Muscle layer of colon (tissue), 2 donors: ENCODE measurements around the gene SLC43A1.

Experiments used
- H3K27ac ChIP-seq: one replicate; pipeline ENCODE4 v1.7.0; 2013; ENCODE audit warnings: low read depth, mild to moderate bottlenecking, low read length, moderate library complexity
- H3K27me3 ChIP-seq, 2 donors: one replicate each; pipeline ENCODE4 v1.7.0; 2013; ENCODE audit warnings: low read length in 2 of 2, mild to moderate bottlenecking in 2 of 2; ENCODE audit not compliant: insufficient read depth in 2 of 2, control insufficient read depth in 1 of 2
- H3K36me3 ChIP-seq: one replicate; pipeline ENCODE4 v1.7.0; 2013; ENCODE audit warnings: mild to moderate bottlenecking, low read length; ENCODE audit not compliant: insufficient read depth
- H3K4me1 ChIP-seq: one replicate; pipeline ENCODE4 v1.7.0; 2013; ENCODE audit warnings: mild to moderate bottlenecking, low read length; ENCODE audit not compliant: insufficient read depth
- H3K4me3 ChIP-seq, 2 donors: one replicate each; pipeline ENCODE4 v1.7.0; 2013; ENCODE audit warnings: low read length in 2 of 2, low read depth in 1 of 2, mild to moderate bottlenecking in 1 of 2, moderate library complexity in 1 of 2
- H3K9ac ChIP-seq: one replicate; pipeline ENCODE4 v1.7.0; 2013; ENCODE audit warnings: low read length
- H3K9me3 ChIP-seq: one replicate; pipeline ENCODE4 v1.7.0; 2013; ENCODE audit warnings: mild to moderate bottlenecking, low read length
- donor health status: abdominal sarcoma.
- donor health status: Adenocarcinoma of cecum.

SLC43A1 gene

GRCh38 chr11:57527056-57527631 lies 11.6 kb upstream of the SLC43A1 start:
- no peaks in the 10 kb centered on the region for H3K27me3 ChIP-seq

GRCh38 chr11:57523419-57523818 lies 7.9 kb upstream of the SLC43A1 start:
- Histone ChIP-seq H3K27me3 (no peaks in the 10 kb centered on the region), H3K9me3 (no peaks in the 10 kb centered on the region), H3K4me3 (no peak overlapping the region), H3K36me3 (no peaks in the 10 kb centered on the region), H3K4me1 (no peaks in the 10 kb centered on the region), H3K27ac (no peak overlapping the region), H3K9ac (no peak overlapping the region)

More at GRCh38 chr11:57527056-57527631, 11.6 kb upstream of the SLC43A1 start:
- Histone ChIP-seq H3K4me1 (peaks cover 7% of the 10 kb centered on the region), H3K4me3 (no peak overlapping the region), H3K27ac (no peak overlapping the region), H3K9ac (no peak overlapping the region), H3K36me3 (peaks cover 5% of the 10 kb centered on the region), H3K9me3 (no peaks in the 10 kb centered on the region)

- Histone ChIP-seq H3K27ac (no peak overlapping the region), H3K27me3 (no peaks in the 10 kb centered on the region), H3K9ac (no peak overlapping the region), H3K4me3 (no peak overlapping the region), H3K36me3 (no peaks in the 10 kb centered on the region), H3K4me1 (no peaks in the 10 kb centered on the region), H3K9me3 (no peaks in the 10 kb centered on the region)
Observed at GRCh38 chr11:57521116-57521515, 5.6 kb upstream of the SLC43A1 start.

DNA sequence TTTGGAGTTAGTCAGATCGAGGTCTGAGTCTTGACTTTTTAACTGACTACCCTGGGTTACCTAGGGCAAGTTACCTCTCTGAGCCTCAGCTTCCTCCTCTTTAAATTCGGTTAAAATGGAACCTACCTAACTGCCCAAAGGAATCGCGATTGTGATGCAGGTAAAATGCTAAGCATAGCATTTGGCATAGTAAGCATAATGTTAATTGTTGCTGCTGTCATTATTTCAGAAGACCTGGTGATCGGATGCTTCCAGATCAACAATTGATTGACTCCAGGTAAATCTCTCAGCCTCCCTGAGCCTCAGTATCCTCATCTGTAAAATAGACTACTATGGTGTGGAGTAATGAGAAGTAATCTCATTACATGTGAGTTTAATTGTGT lies 550 bp upstream of the SLC43A1 start:
- H3K27ac ChIP-seq = peak overlapping the region; percentile 72
- peaks cover 7% of the 10 kb centered on the region for H3K4me1 ChIP-seq
- no peaks in the 10 kb centered on the region for H3K9me3 ChIP-seq
- H3K9ac ChIP-seq = peak overlapping the region; percentile 65
- no peaks in the 10 kb centered on the region for H3K36me3 ChIP-seq
- H3K4me3 ChIP-seq = peak overlapping the region; percentile 89 to 99
- H3K27me3 ChIP-seq = no peaks in the 10 kb centered on the region

DNA sequence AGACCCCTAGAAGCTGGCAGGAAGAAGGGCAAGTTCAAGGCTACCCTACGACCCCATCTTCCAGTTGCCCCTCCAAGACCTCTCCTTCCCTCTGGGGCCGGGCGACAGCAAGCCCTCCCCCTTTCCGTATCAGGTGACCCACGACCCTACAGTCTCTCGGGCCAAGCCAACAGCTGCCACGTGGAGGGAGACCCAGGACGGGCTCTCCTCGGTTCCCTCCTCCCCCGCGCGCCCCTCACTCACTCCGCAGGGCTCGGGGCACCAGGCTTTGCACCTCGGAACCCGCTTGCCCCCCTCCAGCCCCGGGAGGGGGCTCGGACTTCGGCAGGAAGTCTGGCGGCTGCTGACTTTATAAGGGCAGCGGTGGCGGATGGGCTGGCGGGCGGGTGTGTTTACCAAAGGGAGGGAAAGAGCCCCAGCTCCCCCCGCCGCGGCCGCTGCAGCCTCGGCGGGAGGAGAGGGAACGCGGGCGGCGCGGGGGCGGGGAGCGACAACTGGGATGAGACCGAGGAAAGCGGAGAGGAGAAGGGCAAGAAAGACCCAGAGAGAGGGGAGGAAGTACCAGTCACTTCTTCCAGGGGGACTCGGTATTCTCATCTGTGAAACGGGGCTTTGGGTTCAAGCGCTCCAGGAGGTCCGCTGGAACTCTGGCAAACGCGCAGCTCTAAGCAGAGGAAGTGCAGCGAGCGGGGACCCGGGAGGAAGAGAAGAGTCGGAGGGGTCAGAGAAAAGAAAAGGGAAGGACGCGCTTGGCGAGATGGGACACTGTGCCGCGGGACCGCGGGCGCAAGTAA lies 767 bp downstream of the SLC43A1 start:
- Histone ChIP-seq H3K4me1 (peaks cover 7% of the 10 kb centered on the region), H3K9me3 (no peaks in the 10 kb centered on the region), H3K9ac (peak overlapping the region; percentile 65), H3K36me3 (no peaks in the 10 kb centered on the region), H3K27ac (peak overlapping the region; percentile 72), H3K27me3 (no peaks in the 10 kb centered on the region), H3K4me3 (peak overlapping the region; percentile 89 to 99)

GRCh38 chr11:57513911-57514537 lies 1.5 kb downstream of the SLC43A1 start:
- Histone ChIP-seq H3K4me1 (peaks cover 7% of the 10 kb centered on the region), H3K9ac (peak overlapping the region; percentile 65), H3K27me3 (no peaks in the 10 kb centered on the region), H3K4me3 (peak overlapping the region; percentile 89 to 99), H3K9me3 (no peaks in the 10 kb centered on the region), H3K36me3 (no peaks in the 10 kb centered on the region), H3K27ac (peak overlapping the region; percentile 72)

- Histone ChIP-seq H3K4me1 (peaks cover 7% of the 10 kb centered on the region), H3K36me3 (no peaks in the 10 kb centered on the region), H3K9ac (no peak overlapping the region), H3K27me3 (no peaks in the 10 kb centered on the region), H3K27ac (no peak overlapping the region), H3K9me3 (no peaks in the 10 kb centered on the region), H3K4me3 (no peak overlapping the region)
Observed at GRCh38 chr11:57513452-57513795, 2.1 kb downstream of the SLC43A1 start.

DNA sequence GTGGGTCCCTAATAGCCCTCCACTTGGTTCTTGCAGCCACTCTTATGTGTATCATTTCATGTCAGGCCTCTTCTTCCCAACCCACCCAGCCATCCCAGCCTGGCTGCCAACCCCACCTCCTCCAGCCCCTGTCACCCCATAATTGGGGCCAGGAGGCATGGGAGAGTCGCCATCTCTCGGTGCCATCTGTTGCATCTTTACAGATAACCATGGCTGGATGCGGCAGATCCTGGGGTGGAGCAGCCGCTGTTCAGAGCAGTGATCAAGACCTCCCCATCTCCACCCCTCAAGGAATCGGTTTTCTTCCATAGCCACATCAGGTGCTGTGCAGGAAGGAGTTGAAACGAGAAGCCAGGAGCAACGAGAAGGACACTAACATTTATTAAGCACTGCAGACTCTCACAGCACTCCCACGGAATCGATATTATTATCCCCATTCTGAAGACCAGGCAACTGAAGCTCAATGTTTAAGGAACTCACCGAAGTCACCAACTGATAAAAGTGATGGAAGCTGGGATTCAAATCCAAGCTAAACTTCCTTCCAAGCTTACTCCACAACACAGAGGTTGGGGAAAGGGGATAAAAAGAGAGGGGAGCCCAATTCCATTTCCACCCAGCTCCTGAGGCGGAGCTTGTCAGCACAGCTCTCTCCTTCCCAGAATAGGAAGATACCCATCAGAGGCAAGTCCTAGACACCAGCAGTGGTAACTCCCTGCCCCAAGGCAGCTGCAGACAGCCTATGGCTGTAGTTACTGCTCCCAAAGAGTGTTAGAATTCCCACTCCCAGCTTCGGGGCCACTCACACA lies 2.7 kb downstream of the SLC43A1 start:
- no peaks in the 10 kb centered on the region for H3K27me3 ChIP-seq
- no peak overlapping the region for H3K4me3 ChIP-seq
- H3K9ac ChIP-seq = no peak overlapping the region
- H3K9me3 ChIP-seq = no peaks in the 10 kb centered on the region
- peaks cover 7% of the 10 kb centered on the region for H3K4me1 ChIP-seq
- no peaks in the 10 kb centered on the region for H3K36me3 ChIP-seq
- no peak overlapping the region for H3K27ac ChIP-seq

- no peak overlapping the region for H3K9ac ChIP-seq
- H3K27ac ChIP-seq = no peak overlapping the region
- no peaks in the 10 kb centered on the region for H3K27me3 ChIP-seq
- H3K4me1 ChIP-seq = peaks cover 7% of the 10 kb centered on the region
- H3K4me3 ChIP-seq = no peak overlapping the region
- no peaks in the 10 kb centered on the region for H3K9me3 ChIP-seq
- H3K36me3 ChIP-seq = no peaks in the 10 kb centered on the region
Observed at GRCh38 chr11:57511741-57512430, 3.6 kb downstream of the SLC43A1 start.

GRCh38 chr11:57508341-57509170 lies 6.9 kb downstream of the SLC43A1 start:
- H3K27ac ChIP-seq = no peak overlapping the region
- H3K36me3 ChIP-seq = peaks cover 4% of the 10 kb centered on the region
- no peaks in the 10 kb centered on the region for H3K27me3 ChIP-seq
- no peak overlapping the region for H3K9ac ChIP-seq
- H3K4me1 ChIP-seq = peaks cover 7% of the 10 kb centered on the region
- no peak overlapping the region for H3K4me3 ChIP-seq
- H3K9me3 ChIP-seq = no peaks in the 10 kb centered on the region
